Endometrial microvascular endothelial cells (primary cell): ENCODE measurements around the gene CCNF. TPM values are rescaled to one million over a fixed set of nuclear protein-coding genes. Genes with fewer than 3 reads are reported as not detected.
"Not testable (repeated sequence)": the region's sequence is repeated elsewhere in the genome, so short reads cannot be mapped to it uniquely, and the experiment has no call there.

Source experiments
- in situ Hi-C: cut with HindIII; loops from 2 replicates; pipeline ENCODE4 v1.10.0; 2017; ENCODE audit warnings: low sequenced_read_pairs, low pct_unique_long_range_greater_than_20kb; ENCODE audit errors: inconsistent ontology term
- total RNA-seq: library from RNA; depleted of rRNA; stranded (reverse); fragments of >200 nt; gene quantifications from one replicate; pipeline ENCODE4 v1.2.3, GENCODE V29; 2015; ENCODE audit errors: inconsistent ontology term

The CCNF gene
- total RNA-seq, 1 donor from 2014 or later: 43.1 TPM

DNA sequence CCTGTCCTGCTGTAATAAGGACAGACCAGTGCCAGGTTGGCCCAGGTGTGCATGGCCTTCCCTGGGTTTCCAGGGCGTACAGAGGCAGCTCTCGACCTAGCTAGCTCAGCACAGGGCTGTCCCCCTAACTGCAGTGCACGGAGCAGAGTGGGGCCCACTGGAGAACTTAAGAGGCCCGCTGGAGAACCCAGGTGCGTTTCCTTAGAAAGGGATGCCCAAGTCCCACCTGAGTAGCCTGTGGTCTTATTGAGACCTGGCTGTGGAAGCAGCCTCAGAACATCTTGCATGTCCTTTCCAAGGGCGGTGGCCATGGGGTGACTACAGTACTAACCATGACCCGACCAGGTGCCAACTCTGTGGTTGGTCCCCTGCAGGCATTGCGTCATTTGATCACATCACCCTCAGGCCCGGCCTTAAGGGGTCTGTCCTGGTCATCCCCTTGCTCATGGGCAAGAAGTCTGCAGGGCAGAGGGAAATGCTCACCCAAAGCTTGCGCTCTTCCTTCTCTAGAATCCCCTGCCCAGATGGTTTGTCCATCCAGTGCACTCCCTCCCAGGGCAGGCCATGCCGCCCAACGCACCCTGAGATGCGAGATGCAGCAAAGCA is 3.3 kb upstream of the CCNF start:
- in situ Hi-C loops: no loop called here

DNA sequence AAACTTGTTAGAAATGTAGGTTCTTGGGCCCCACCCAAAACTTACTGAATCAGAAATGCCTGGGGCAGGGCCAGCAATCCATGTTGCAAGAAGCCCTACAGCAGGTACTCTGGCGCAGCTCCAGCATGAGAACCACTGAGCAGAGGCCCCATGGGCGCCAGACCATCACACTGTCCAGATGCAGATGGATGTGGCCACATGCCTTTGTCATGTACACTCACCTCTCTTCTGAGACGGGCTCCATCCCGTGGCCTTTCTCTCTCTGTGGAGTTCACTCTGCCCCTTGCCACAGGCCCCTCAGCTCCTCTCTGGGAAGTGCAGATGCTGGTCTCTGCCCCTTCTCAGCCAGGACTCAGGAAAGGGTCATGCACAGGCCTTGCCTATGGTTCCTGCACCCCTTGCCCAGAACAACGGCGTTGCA is 2.3 kb upstream of the CCNF start:
- in situ Hi-C loops: no loop called here

DNA sequence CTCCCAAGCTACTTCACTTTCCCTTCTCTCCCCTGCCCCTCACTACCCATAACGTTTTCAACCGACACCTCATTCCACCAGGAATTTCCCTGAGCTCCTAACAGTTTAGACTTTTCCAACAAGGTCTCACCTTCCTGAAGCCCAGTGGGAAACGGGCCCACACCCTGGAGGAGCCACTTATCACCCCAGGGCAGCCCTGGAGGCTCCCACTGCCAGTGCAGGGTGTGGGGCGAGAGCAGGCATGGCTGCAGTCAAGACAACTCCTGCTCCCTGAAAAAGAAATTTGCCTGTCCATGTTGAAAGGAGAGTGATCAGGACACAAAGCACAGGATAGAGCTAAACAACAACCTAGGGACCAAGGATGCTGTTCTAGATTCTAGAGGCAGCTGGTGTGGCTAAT is 1.7 kb upstream of the CCNF start:
- in situ Hi-C loops: no loop called here

DNA sequence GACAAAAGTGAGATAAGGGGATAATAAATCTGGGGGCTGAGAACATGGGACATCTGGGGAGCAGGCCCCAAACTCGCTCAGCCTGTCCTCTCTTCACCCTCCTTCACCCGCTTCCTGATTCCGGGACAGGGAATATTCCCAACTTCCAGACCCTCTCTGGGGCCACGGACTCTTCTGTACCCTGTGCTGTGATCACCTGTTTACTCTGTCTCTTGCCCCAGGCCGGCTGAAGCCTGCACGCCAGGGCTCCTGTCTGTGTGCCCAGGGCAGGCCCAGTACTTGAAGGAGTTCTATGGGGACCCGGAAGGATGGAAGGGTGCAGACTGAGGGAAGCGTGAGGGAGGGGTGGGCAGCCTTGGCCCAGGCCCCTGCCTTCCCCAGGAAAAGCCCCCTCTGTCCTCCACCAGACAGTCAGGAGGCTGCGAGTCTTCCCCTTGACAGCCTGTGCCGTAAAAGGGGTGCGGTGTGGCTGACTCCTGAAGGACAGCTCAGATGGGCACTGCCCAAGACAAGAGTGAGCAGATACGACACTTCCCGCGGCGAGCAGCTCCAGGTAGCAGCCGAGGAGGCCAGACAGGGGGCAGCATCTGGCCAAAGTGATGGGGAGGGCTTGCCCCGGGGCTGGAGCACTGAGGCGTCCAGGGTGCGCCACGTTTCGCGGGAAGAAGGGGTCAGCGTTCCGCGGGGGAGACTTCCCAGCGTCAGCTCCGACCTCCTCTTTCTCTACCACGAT is 1.0 kb upstream of the CCNF start:
- in situ Hi-C loops: no loop called here

DNA sequence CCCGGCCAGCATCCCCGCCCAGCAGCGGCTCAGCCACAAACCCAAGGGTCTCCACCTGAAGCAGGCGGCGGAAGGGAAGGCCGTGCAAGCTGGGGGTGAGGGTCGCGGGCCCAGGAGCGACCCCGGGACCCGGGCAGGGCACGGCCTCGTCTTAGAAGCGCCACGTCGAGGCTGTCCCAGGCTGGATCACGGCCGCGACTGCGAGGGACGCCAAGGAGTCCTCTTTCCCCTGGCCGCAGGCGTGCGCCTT is 538 bp upstream of the CCNF start:
- in situ Hi-C loops: no loop called here

DNA sequence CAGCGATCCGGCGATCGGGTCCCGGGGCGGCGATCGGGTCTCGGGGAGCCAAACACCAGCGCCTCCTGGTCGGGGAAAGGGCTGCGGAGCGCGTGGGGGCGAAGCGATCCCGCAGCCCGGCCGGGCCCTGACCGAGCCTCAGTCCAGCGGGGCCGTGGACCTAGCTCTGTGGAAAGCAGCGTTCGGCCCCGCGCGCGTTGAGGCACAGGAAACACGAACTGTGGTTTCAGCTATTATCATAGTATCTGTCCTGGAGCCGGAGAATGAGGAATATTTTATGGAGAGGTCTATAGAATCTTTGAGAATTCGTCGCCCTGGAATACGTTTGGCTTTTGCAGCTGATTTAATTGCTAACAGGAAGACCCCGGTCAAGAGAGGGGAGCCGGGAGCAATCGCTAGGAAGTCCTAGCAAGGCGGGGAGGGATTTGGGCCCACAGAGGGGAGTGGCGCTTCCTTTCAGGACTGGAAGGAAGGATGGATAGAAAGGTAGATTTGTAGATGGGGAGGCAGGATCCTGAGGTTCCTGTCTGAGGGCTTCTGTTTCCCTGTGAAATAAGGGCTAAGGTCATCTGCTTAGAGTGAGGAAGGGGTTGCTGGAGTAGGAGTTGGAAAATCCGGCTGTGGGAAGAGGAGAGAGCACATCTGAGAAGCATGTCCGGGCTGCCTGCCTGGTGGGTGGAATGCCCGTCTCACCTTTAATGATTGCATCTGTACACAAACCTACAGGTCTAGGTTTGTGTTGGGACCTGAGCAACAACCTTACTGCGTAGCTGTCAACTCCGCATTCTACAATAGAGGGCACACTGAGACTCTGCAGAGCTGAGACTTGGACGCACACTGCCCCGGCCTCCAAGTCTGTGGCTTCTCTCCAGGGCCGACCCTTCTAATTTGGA is 770 bp downstream of the CCNF start:
- in situ Hi-C loops: no loop called here

DNA sequence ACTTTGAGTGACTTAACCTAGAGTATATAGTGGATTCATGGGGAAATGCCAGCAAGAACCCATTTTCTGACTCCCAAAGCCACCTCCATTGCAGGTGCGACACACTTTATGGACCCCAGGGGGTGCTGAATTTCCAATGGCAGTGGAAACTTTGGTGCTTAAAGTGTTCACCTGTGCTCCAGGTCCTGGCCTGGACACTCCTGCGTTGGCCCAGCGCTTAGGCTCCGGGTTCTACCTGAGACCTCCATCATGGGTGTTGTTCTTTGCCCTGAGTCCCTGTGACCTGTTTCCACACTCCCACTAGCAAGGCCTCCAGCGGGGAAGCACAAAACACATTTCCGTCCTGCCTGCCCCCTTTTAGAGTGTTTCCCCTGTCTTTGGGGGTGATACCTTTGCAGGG is 3.0 kb downstream of the CCNF start:
- in situ Hi-C loops: no loop called here

DNA sequence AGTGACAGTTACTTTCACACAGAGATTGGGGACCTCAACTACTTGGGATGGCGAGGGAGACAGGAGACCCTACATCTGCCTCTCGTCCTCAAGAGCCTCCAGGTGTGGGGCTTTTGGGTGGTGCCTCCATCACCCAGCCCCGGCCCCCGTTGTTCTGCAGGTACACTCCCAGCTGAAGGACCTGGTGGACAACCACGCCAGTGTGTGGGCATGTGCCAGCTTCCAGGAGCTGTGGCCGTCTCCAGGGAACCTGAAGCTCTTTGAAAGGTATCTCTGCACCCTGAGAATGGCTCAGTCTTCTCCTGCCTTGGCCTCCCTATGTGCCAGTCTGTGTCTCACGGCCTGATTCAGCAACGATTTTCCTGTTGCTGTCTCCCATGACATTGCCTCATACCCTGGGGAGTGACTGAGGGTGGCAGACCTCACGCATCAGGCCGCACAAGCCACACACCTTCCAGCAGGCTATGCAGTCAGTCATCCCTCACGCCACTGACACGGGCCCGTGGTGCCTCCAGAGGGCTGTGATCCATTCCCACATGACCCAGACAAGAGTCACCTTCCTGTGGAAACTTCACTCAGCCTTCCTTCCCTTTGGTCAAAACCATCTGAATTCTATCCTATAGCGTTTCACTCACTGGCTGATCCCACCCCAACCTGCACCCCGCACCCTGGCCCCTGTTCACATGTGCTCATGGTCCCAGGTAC is 3.7 kb downstream of the CCNF start:
- in situ Hi-C loops: no loop called here

DNA sequence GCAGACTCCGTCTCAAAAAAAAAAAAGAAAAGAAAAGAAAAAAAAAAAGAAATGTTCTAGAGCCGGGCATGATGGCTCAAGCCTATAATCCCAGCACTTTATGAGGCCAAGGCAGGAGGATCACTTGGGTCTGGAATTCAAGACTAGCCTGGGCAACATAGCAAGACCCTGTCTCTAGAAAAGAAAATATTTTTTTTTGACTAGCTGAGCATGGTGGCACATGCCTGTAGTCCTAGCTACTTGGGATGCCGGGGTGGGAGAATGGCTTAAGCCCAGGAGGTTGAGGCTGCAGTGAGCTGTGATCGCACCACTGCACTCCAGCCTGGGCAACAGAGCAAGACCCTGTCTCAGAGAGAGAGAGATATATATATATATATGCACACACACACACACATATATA is 6.0 kb downstream of the CCNF start:
- in situ Hi-C loops: not testable (repeated sequence)

DNA sequence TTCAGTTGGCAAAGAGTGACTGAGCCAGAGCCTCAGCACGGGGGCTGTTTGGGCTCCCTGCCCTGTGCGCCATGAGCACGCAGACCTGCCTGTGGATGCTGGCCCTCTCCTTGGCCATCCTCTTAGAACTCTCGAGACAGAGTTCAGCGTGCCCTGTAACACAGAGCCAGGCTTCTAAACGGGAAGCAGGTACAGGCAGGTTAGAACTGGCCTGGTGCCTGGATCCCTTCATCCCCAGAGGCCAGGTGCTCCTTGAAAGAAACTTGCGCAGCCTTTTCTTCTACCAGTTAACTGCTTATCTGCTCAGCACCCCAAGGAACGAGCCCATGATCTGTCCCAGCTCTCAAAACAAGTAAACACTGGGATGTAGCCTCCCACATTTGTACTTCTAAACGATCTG is 6.9 kb downstream of the CCNF start:
- in situ Hi-C loops: no loop called here

DNA sequence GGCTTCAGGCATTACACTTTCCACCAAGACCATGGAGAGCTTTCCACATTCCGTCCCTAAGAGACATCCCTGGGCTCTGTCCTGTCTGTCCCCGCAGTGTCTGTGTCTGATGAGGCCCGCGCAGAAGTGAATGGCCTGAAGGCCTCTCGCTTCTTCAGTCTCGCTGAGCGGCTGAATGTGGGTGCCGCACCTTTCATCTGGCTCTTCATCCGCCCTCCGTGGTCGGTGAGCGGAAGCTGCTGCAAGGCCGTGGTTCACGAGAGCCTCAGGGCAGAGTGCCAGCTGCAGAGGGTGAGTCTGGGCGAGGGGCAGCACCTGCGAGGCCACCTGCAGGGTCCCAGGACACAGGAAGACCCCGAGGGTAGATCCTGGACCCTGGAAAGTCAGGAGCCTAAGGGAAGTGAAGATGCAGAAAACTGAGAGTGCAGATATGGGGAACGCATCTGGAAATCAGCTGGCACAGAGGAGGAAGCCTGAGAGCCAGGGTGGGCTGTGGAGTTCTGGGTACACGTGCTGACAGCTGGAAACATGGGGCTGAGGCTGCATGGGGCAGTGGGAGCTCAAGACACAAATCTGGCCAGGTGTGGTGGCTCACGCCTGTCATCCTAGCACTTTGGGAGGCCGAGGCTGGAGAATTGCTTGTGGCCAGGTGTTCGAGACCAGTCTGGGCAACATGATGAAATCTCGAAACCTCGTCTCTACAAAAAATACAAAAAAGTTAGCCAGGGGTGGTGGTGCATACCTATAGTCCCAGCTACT is 8.0 kb downstream of the CCNF start:
- in situ Hi-C loops: no loop called here

DNA sequence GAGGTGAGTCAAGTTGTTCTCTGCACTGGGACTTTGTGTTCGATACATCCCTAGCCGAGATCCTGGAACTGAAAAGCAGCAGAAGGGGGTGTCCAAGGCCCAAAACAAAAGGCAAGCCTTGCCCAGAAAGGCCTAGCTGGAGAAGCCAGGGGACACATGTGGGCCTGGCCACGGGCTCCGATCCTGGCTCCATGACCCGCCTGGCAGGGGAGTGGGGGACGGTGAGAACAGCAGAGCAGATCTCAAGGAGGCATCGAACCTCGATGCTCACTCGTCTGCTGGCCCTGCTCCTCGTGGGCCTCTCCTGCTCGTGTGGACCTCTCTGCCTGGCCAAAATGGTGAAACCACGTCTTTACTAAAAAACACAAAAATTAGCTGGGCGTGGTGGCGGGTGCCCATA is 8.9 kb downstream of the CCNF start:
- in situ Hi-C loops: no loop called here

DNA sequence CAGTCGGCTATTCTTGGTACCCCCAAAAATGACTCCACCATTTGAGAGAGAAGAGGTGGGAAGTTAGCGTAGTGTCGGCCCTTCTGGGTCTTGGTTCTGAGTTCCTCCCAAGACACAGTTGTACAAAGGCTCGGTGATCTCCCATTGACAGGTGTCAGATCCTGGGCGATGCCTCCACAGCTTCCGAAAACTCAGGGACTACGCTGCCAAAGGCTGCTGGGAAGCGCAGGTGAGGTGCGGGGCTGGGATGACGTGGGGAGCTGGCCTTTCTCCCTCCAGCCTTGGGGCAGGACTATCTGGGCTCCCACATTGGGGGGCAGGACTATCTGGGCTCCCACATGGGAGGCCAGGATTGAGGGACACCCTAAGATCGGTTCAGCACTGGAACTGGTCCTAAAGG is 10.4 kb downstream of the CCNF start:
- in situ Hi-C loops: no loop called here

DNA sequence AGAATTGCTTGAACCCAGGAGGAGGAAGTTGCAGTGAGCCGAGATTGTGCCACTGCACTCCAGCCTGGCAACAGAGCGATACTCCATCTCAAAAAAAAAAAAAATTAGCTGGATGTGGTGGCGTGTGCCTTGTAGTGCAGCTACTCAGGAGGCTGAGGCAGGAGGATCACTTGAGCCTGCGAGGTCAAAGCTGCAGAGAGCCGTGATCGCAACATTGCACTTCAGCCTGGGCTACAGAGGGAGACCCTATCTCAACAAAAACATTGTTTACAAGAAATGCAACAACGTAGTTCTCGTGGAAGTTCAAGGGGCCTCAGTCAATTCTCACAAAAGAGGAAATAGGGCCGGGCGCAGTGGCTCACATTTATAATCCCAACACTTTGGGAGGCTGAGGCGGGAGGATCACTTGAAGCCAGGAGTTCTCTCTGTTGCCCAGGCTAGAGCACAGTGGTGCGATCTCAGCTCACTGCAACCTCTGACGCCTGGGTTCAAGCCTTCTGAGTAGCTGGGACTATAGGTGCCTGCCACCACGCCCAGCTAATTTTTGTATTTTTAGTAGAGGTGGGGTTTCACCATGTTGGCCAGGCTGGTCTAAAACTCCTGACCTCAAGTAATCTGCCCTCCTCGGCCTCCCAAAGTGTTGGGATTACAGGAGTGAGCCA is 12.0 kb downstream of the CCNF start:
- in situ Hi-C loops: not testable (repeated sequence)

DNA sequence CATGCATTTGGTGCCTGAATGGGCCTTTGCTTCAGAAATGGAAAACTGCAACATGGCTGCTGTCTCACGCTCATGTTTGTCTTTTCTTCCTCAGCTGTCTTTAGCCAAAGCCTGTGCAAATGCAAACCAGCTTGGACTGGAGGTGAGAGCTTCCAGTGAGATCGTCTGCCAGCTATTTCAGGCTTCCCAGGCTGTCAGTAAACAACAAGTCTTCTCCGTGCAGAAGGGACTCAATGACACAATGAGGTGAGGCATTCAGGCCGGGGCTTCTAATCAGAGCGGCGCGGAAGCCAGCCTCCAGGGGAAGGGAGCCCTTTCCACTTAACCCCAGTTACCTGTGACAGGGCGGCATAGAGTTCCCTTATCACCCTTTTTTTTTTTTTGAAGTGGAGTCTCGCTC is 14.3 kb downstream of the CCNF start:
- in situ Hi-C loops: no loop called here

DNA sequence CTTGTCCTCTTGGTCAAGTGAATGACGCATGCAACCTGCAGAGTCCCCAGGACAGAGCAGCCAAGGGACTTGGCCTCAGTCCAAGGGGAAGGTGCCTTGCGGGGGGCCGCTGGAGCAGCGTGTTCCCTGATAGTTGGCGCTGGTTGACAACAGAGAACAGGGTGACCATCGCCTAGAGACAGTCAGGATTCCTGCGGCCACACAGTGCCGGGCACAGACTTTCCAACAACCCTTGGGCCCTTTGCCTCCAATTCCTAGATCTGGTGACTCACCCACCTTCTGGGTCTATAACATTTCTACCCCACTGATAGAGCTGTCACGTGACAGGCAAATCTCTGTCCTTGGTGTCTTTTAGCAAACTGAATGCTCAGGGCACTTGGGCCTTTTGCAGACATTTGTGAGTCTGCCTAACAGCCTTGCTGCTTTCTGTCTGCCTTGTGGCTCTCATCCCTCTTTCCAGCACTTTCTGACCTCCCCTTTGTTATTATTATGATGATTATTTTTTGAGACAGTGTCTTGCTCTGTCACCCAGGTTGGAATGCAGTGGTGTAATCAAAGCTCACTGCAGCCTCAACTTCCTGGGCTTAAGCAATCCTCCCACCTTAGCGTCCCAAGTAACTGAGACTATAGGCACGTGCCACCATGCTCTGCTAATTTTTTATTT is 18.8 kb downstream of the CCNF start:
- in situ Hi-C loops: no loop called here

DNA sequence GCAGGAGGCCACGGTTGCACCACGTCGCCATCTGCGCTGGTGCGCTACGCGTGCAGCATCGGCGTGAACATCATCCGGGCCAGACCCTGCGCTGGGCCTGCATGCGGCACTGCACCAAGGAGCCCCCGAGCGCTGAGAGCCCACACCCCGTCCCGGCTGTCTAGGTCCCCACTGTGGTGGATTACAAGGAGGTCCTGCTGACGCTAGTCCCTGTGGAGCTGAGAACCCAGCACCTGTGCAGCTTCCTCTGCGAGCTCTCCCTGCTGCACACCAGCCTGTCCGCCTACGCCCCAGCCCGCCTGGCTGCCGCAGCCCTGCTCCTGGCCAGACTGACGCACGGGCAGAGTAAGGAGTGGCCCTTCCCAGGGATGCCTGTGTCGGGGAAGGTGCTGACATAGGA is 19.9 kb downstream of the CCNF start:
- in situ Hi-C loops: no loop called here

DNA sequence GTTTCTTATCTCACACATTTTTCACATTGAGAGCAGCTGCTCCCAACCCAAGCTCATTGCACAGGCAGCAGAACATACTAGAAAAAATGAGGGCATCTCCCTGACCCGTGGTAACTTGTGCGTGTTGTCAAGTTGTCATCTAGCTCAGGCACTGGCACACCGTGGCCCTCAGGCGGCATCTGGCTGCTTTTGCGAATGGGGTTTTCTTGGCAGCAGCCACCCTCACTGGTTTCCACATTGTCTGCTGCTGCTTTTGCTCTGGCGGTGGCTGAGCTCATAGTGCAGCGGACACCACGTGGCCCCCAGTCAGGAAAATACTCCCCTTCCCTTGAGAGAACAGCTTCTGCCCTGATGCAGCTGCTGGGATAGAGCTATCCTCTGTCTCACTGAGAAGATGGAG is 21.3 kb downstream of the CCNF start:
- in situ Hi-C loops: no loop called here
